K562 (cell line): ENCODE measurements around the gene CCN2. TPM values are rescaled to one million over a fixed set of nuclear protein-coding genes. Genes with fewer than 3 reads are reported as not detected.
A peak's percentile ranks its signal among the peaks of the same experiment; 100 is the strongest.

Experiments used
- ATAC-seq: fragments of 200-7000 bp; cut with Tn5 transposase; 3 replicates; pipeline ENCODE4 v1.9.1; 2020; ENCODE audit warnings: moderate library complexity
- BruUV-seq: library from RNA; stranded (reverse); fragments of 400-500 nt; replicated peaks from 2 replicates; lab custom pipeline; 2021; lab: Mats Ljungman, UMichigan
- CTCF ChIA-PET: fragments of 300-600 bp; formaldehyde crosslinking; extraction: SDS; loops from one replicate; lab custom pipeline; 2021; ENCODE audit warnings: low intra/inter-chr PET ratio; lab: Yijun Ruan, JAX
- POLR2A ChIA-PET: fragments of 300-600, 350-650 bp; sonication (Branson Sonifier 250); formaldehyde crosslinking; extraction: SDS; loops from one replicate; lab custom pipeline; 2021; ENCODE audit warnings: antibody characterized with exemption, inconsistent platforms; lab: Yijun Ruan, JAX
- DNase-seq, 4 experiments: peaks; one replicate each; pipeline versions ENCODE4 v3.0.0 to v3.0.0-alpha.2; 2011 to 2018; ENCODE audit warnings: low spot score in 3 of 4, mixed read lengths in 3 of 4; ENCODE audit errors: extremely low read depth in 1 of 4
- FAIRE-seq: peaks from 2 replicates; lab custom pipeline; 2011; peaks lifted over from hg19 to GRCh38; lab: Jason Lieb, UNC
- H2AFZ ChIP-seq: 2 replicates; pipeline ENCODE4 v1.6.0; 2011; ENCODE audit warnings: low read depth, low read length, control low read depth, inconsistent platforms
- H3K27ac ChIP-seq: fragments of 200-600 bp; 3 replicates; pipeline ENCODE4 v1.8.0; 2011; ENCODE audit warnings: low read depth, mild to moderate bottlenecking, control low read depth, inconsistent platforms, low read length, moderate library complexity, mixed read lengths; ENCODE audit errors: extremely low read depth
- H3K27me3 ChIP-seq, 2 experiments: fragments of 300-600 bp in 1 of 2; 2 replicates in 1 of 2; 3 replicates in 1 of 2; pipeline versions ENCODE4 v1.6.0 to v1.8.0; 2011; ENCODE audit warnings: inconsistent platforms in 2 of 2, low read length in 2 of 2, mild to moderate bottlenecking in 1 of 2, mixed read lengths in 1 of 2, moderate library complexity in 1 of 2; ENCODE audit not compliant: control insufficient read depth in 2 of 2, insufficient read depth in 2 of 2
- H3K36me3 ChIP-seq: fragments of 300-600 bp; 3 replicates; pipeline ENCODE4 v1.8.0; 2011; ENCODE audit warnings: mild to moderate bottlenecking, low read length, inconsistent platforms; ENCODE audit not compliant: control insufficient read depth, insufficient read depth
- H3K4me1 ChIP-seq, 2 experiments: fragments of 200-600 bp in 1 of 2; replicated peaks in 1 of 2; 2 replicates in 1 of 2; 3 replicates in 1 of 2; pipeline versions ENCODE4 v1.5.1 to v1.8.0; 2011; ENCODE audit warnings: inconsistent platforms in 2 of 2, low read length in 2 of 2, mild to moderate bottlenecking in 1 of 2, mixed read lengths in 1 of 2, moderate library complexity in 1 of 2; ENCODE audit not compliant: control insufficient read depth in 2 of 2, insufficient read depth in 2 of 2
- H3K4me2 ChIP-seq: 2 replicates; pipeline ENCODE4 v1.6.1; 2011; ENCODE audit warnings: low read length, control low read depth, inconsistent platforms, mixed read lengths; ENCODE audit not compliant: insufficient read depth
- H3K4me3 ChIP-seq: fragments of 200-600 bp; sonication (generic), shearing (Covaris generic); 2 replicates; pipeline ENCODE4 v1.5.1; 2016; ENCODE audit warnings: control low read depth, inconsistent platforms
- H3K79me2 ChIP-seq: fragments of 200-600 bp; 3 replicates; pipeline ENCODE4 v1.8.0; 2011; ENCODE audit warnings: low read length, inconsistent platforms; ENCODE audit not compliant: control insufficient read depth, insufficient read depth
- H3K9ac ChIP-seq, 2 experiments: 2 replicates each; pipeline versions ENCODE4 v1.6.0 to v1.6.1; 2011; ENCODE audit warnings: low read depth in 2 of 2, low read length in 2 of 2, control low read depth in 1 of 2, inconsistent platforms in 1 of 2, mild to moderate bottlenecking in 1 of 2, mixed read lengths in 1 of 2; ENCODE audit not compliant: insufficient read depth in 1 of 2
- H3K9me1 ChIP-seq: one replicate; pipeline ENCODE4 v1.6.0; 2011; ENCODE audit warnings: inconsistent platforms, mild to moderate bottlenecking, low read length, moderate library complexity; ENCODE audit not compliant: control insufficient read depth, insufficient read depth
- H3K9me3 ChIP-seq: replicated peaks from 2 replicates; pipeline ENCODE4 v1.5.1; 2011; ENCODE audit warnings: low read depth, low read length, inconsistent platforms; ENCODE audit not compliant: control insufficient read depth, insufficient read depth
- H4K20me1 ChIP-seq: replicated peaks from 2 replicates; pipeline ENCODE4 v1.6.1; 2011; ENCODE audit warnings: low read length, inconsistent platforms, mixed read lengths; ENCODE audit not compliant: control insufficient read depth, insufficient read depth
- XRCC4 ChIP-seq: IDR thresholded peaks from one replicate; pipeline ENCODE4 v1.6.1; 2011; ENCODE audit not compliant: insufficient read depth, insufficient read length; ENCODE audit errors: extremely low read depth
- WGBS: fragments of 100-300 bp; shearing (Covaris generic); methylation state at CpG from one replicate; pipeline ENCODE4 v1.1.6; 2016; ENCODE audit warnings: low coverage, mixed read lengths; ENCODE audit not compliant: insufficient coverage; ENCODE audit errors: missing lambda C conversion rate; 5-methylcytosine and 5-hydroxymethylcytosine counted together
- in situ Hi-C: fragments of 300-500 bp; cut with MboI; formaldehyde crosslinking; loops from 4 replicates; pipeline ENCODE4 v1.15.0; 2018; ENCODE audit warnings: inconsistent platforms, mixed read lengths
- intact Hi-C: fragments of 100-400 bp; cut with micrococcal nuclease; formaldehyde crosslinking; loops from 2 replicates; pipeline ENCODE4 v1.14.2; 2022
- polyA plus RNA-seq, 8 experiments: library from polyadenylated mRNA; depleted of rRNA in 4 of 8; stranded (reverse) in 5 of 8; unstranded in 3 of 8; fragments of >200 nt; fragmentation: Nextera tagmentation in 2 of 8; fragmentation: Illumina TruSeq in 1 of 8; extraction: Ambion mirVana in 2 of 8; extraction: Trizol in 1 of 8; gene quantifications; 2 replicates each; pipeline versions ENCODE4 v1.2.1 to v1.2.3, GENCODE V29; 2011 to 2014; ENCODE audit warnings: inconsistent platforms in 1 of 8, missing spikeins in 1 of 8
- total RNA-seq, 7 experiments: library from RNA; depleted of rRNA in 6 of 7; stranded (reverse); fragments of >200 nt in 6 of 7; fragmentation: Illumina TruSeq in 2 of 7; extraction: Trizol in 2 of 7; gene quantifications; 2 replicates each; pipeline versions ENCODE4 v1.2.1 to v1.2.3, GENCODE V29; 2011 to 2021; ENCODE audit warnings: low replicate concordance in 1 of 7
- TF ChIP-seq, protein P1 (sequence below), 3 experiments: IDR thresholded peaks in 2 of 3; conservative IDR thresholded peaks in 1 of 3; 2 replicates each; pipeline ENCODE4 v1.5.1; 2011 to 2012; ENCODE audit warnings: low read length in 3 of 3, mild to moderate bottlenecking in 3 of 3, control low read depth in 2 of 3, improper control_type of control experiment in 1 of 3, inconsistent platforms in 1 of 3, low read depth in 1 of 3, mixed read lengths in 1 of 3, moderate library complexity in 1 of 3; ENCODE audit not compliant: insufficient read depth in 2 of 3

CCN2 gene
- total and polyA plus RNA-seq, 9 of the 15 experiments (the other 6 are each of a cell fraction or from before 2014, with no cell fraction given), result 0.40 TPM; not detected in 8

DNA sequence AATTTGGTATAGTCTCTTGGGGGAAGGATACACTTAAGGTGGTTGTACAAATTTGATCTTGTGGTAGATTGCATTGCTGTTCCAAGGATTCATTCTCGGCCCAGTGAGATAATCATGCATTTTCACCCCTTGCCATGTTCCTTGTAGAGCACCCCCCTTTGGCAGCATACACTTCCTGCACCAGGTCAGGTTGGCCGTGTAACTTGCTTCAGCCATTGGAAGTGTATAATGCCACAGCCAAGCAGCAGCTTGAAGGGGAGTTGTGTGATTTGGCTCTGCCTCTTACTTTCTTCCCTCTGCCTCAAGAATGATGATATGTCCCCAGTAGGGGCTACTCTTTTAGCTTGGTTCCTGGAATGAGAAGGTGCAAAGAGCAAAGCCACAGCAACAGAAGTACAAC is 21.9 kb downstream of the CCN2 start:
- in situ Hi-C loops, result no loop called here
- no peak overlapping the region for H3K27ac ChIP-seq
- no peak overlapping the region for H3K4me2 ChIP-seq
- H3K4me1 ChIP-seq, result no peaks in the 10 kb centered on the region
- no peaks in the 10 kb centered on the region for H3K27me3 ChIP-seq
- no peak overlapping the region for H3K4me3 ChIP-seq
- ChIA-PET CTCF (no interaction called here), POLR2A (no interaction called here)
- intact Hi-C loops, result loop anchor here (10.0 kb wide), 2 partner anchors 556 to 1626 kb away; no protein-coding TSS in a partner anchor
- H3K9me3 ChIP-seq, result no peaks in the 10 kb centered on the region
- H3K9me1 ChIP-seq, result no peaks in the 10 kb centered on the region
- no peak overlapping the region for H3K9ac ChIP-seq
- peak; percentile 73 for ATAC-seq
- no peak for TF ChIP-seq XRCC4
- TF ChIP-seq, protein P1, sequence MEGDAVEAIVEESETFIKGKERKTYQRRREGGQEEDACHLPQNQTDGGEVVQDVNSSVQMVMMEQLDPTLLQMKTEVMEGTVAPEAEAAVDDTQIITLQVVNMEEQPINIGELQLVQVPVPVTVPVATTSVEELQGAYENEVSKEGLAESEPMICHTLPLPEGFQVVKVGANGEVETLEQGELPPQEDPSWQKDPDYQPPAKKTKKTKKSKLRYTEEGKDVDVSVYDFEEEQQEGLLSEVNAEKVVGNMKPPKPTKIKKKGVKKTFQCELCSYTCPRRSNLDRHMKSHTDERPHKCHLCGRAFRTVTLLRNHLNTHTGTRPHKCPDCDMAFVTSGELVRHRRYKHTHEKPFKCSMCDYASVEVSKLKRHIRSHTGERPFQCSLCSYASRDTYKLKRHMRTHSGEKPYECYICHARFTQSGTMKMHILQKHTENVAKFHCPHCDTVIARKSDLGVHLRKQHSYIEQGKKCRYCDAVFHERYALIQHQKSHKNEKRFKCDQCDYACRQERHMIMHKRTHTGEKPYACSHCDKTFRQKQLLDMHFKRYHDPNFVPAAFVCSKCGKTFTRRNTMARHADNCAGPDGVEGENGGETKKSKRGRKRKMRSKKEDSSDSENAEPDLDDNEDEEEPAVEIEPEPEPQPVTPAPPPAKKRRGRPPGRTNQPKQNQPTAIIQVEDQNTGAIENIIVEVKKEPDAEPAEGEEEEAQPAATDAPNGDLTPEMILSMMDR (IDR thresholded peaks at IDR 0.05 in 2 of 3, conservative IDR thresholded peaks at IDR 0.05 in 1 of 3; ENCODE audit: insufficient read depth in 2 of 3, low read depth in 1 of 3, low read length in 3 of 3), result peak in 2 of 3 experiments; percentile 18 to 23; a peak in 1 of 6 replicates
- TF ChIP-seq, all 486 proteins: peak for 1
- peak in 1 of 4 experiments; percentile 6 for DNase-seq
- Histone ChIP-seq H4K20me1 (no peaks in the 10 kb centered on the region), H3K79me2 (no peaks in the 10 kb centered on the region), H3K36me3 (no peaks in the 10 kb centered on the region), H2AFZ (no peak overlapping the region)
- 0% methylated on average over 2 of the region's 2 CpGs for WGBS
- BruUV-seq, result no TSS peak
- peak; percentile 26 for FAIRE-seq
